ENCODE results near the gene CRTAP.
"Not testable (repeated sequence)": the region's sequence is repeated elsewhere in the genome, so short reads cannot be mapped to it uniquely, and the experiment has no call there.

CRTAP gene

DNA sequence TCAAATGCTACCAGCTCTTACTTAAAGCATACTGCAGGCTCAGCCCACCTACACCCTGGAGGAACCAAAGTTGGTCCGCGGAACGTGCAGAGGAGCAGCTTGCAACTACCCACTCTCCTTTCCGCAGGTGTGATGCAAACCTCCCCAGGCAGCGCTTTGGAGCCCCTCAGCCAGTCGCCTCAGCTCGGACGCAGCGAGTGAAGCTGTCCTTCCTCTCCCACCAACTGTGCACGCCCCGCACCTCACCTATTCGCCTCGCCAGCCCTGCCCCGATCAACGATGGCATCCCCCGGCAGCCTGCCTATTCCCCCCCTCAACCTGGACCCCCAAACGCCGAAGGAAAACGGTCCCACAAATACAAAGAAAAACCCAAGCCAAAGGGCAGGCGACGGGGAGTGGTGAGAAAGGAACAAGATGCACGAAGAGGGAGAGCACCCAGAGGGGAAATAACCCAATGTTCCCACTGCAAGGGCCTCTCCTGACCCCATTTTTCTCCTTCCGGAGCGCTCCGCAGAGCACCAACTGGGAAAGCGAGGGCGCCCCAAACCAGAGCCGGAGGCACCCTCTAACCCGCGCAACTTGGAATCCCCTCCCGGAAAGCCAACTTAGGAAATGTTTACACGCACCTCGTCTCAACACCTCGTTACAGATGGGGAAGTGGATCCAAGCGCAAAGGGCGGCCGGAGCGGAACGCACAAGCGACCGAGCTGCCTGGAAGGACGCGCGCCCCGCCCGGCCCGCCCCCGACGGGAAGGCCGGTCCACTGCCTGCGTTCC, 17.5 kb upstream of the CRTAP start:
- peak overlapping the region; percentile 62 for H3K4me3 ChIP-seq (ENCODE audit: low read length)
- DNase-seq (ENCODE audit: low read depth, low spot score): no peak

DNA sequence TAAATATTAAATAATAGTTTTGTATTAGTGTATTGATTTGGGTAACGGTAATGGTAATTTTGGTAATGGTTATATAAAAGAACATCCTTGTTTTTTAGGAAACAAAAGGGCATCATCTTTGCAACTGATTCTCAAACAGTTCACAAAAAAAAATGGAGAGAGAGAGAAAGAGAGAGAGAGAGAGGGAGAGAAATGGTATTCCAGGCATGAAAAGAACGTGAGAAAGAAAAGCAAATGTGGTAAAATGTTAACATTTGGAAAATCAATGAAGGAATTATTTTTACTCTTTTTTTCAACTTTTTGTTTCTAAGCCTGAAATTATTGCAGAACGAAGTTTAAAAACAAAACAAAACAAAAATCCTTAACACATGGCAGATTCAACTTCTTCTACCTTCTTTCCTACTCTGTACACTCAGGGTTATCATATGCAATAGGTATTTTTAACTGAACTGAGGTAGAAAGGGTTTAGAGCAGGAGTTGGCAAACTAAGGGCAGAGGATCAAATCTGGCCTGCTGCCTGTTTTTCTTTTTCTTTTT, 14.6 kb upstream of the CRTAP start:
- no peak overlapping the region for H3K4me3 ChIP-seq (ENCODE audit: low read length)
- no peak for DNase-seq (ENCODE audit: low read depth, low spot score)

DNA sequence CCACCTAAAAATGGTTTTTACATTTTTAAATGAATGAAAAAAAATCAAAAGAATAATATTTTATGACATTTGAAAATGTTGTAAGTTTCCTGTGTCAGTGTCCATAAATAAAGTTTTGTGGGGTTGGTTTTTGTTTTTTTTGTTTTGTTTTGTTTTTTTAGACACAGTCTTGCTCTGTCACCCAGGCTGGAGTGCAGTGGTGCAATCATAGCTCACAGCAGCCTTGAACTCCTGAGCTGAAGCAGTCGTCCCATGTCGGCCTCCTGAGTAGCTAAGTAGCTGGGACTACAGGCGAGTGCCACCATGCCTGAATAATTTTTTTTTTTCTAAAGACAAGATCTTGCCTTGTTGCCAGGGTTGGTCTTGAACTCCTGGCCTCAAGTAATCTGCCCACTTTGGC, 14.1 kb upstream of the CRTAP start:
- no peak overlapping the region for H3K4me3 ChIP-seq (ENCODE audit: low read length)
- no peak for DNase-seq (ENCODE audit: low read depth, low spot score)

DNA sequence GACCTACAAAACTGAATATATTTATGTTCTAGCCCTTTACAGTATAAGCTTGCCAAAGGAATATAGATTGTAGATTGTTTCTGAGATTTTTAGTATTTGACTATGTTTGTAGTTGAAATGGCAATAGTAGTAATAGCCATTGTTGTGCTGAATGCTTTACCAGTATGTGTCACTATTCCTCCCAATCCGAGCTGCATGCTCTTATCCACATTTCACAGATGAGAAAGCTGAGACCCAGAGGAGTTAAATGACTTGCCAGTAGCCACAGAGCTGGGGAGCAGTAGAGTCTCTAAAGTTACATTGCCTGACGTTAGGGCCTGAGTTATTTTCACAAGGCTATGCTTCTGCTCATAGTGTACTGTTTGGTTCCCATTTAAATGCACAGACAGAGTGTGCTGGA, 13.6 kb upstream of the CRTAP start:
- DNase-seq (ENCODE audit: low read depth, low spot score): no peak
- no peak overlapping the region for H3K4me3 ChIP-seq (ENCODE audit: low read length)

DNA sequence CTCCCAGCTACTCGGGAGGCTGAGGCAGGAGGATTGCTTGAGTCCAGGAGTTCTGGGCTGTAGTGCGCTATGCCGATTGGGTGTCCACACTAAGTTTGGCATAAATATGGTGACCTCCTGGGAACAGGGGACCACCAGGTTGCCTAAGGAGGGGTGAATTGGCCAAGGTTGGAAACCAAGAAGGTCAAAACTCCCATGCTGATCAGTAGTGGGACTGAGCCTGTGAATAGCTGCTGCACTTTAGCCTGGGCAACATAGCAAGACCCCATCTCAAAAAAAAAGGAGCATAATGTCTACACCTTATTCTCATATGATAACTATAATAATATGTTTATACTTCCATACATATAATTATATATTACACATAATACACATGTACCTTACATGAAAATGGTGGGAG, 10.8 kb upstream of the CRTAP start:
- DNase-seq (ENCODE audit: low read depth, low spot score): no peak
- H3K4me3 ChIP-seq (ENCODE audit: low read length): no peak overlapping the region

DNA sequence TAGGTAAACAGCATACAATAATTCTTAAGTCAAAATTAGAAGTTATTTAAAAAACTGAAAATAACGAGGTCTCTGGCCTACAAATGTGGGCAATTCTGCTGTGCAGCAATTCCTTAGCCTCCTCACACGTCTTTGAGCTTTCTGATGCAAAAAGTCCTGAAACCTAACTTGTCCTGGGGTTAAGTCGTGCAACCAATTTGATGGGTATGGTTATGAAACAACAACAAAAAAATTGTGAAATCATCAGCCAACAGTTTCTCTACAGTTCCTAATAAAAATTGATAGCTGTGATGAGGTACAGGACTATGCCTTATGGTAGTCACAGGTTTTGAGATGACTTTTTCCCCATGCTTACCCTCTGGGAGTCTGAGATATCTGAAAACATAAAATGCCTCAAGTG, 10.3 kb upstream of the CRTAP start:
- no peak overlapping the region for H3K4me3 ChIP-seq (ENCODE audit: low read length)
- DNase-seq (ENCODE audit: low read depth, low spot score): no peak

DNA sequence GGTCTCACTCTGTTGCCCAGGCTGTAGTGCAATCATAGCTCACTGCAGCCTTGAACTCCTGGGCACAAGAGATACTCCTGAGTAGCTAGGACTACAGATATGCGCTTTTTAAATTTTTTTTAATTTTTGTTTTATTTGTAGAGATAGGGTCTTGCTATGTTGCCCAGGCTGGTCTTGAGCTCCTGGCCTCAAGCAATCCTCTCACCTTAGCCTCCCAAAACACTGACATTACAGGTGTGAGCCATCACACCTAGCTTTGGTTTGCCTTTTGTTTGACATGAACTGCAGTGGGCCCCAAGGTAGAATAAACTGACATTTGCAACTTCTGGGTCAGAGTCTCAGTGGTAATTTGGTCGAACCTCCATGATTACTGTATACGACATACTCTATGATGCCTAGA, 9.0 kb upstream of the CRTAP start:
- H3K4me3 ChIP-seq (ENCODE audit: low read length): no peak overlapping the region
- DNase-seq (ENCODE audit: low read depth, low spot score): no peak

DNA sequence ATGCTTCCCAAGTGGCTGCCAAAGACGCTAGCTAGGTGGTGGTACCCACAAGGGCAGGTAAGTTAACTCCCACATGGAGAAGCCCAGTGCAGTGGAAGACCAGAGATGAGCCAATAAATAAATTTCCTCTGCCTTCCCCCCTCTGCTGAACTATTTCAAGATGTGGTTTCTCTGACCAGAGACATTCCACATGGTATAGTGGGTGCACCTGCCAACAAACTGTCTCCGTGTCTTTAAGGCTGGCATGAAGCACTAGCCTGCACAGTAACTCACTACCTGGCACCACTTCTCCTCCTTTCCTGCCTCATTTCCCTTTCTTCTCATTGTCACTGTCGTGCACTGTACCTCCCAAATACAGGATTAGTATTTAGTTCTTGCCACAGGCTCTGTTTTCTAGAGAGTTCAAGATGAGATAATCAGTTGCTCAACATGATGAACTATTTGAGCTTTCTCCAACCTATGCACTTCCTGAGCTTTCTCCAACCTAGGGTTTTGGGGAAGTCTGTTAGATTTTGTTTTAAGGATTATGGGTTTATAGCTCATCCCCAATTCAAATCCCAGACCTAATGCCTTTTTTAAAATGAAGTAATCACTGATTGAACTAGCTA, 8.4 kb upstream of the CRTAP start:
- no peak for DNase-seq (ENCODE audit: low read depth, low spot score)
- no peak overlapping the region for H3K4me3 ChIP-seq (ENCODE audit: low read length)

DNA sequence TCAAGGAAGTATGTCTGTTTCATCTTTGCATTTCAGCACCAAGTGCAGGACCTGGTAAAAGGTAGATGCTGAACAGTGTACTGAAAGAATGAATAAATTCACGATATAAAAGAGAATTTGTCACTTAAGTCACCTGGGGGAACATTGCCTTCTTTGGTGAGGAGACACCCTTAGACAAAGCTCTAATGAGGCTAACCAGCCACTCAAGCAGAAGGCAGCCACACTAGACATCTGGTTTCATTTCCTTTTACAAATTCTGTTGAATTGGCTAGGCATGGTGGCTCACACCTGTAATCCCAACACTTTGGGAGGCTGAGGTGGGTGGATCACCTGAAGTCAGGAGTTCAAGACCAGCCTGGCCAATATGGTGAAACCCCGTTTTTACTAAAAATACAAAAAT, 7.0 kb upstream of the CRTAP start:
- DNase-seq (ENCODE audit: low read depth, low spot score); H3K4me3 ChIP-seq (ENCODE audit: low read length): not testable (repeated sequence)

DNA sequence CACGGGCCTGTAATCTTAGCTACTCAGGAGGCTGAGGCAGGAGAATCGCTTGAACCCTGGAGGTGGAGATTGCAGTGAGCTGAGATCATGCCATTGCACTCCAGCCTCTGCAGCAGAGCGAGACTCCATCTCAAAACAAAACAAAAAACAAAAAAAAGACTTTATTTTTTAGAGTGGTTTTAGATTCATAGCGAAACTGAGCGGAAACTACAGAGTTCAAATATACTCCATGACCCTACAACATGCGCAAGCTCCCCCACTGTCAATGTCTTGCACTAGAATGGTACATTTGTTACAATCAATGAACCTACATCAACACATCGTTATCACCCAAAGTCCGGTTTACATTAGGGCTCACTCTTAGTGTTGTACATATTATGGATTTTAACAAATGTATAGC, 2.2 kb upstream of the CRTAP start:
- no peak for DNase-seq (ENCODE audit: low read depth, low spot score)
- H3K4me3 ChIP-seq (ENCODE audit: low read length): no peak overlapping the region

DNA sequence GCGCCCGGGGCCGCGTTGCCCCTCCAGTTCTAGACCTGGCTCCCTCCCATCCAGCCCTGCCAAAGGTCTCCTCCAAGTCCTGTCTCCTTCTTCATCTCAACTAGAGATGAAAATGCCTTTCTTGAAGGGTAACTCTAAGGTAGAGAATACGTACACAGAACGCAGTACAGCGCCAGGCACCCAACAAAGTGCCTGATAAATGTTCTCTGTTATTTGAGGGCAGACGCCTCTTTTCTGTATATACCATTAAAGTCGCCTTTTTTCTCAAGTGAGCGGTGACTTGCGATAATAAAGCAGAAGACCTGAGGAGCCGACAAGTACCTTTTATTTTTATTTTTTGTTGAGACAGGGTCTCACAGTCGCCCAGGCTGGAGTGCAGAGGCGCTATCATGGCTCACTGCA, 809 bp downstream of the CRTAP start:
- no peak for DNase-seq (ENCODE audit: low read depth, low spot score)
- peak overlapping the region; percentile 77 for H3K4me3 ChIP-seq (ENCODE audit: low read length)

DNA sequence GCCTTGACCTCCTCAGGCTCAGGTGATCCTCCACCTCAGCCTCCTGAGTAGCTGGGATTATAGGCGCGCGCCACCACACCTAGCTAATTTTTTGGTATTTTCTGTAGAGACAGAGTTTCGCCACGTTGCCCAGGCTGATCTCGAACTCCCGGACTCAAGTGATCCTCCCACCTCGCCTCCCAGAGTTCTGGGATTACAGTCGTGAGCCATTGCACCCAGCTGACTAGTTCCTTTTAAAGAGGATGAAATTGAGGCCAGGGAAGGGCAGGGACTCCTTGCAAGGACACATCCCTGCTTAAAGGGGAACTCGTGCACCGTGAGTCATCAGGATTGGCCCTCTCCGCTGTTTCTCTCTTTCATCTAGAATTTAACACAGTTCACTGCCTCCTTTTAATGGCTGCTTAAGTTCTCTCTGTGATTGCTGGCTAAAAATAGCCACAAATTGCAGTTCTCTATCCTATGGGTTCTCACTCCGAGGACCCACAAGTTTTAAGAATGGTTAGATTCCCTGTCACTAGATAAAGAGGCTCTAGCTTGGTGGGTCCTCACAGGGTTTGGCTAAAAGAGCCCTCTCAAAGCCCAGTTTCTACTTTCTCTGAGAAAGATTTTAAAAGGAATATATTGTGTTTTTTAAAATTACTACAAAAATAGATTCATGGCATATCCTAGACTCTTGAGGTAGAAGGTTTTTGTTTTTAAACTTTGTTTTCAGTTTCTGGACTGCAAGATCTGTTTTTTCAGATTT, 1.4 kb downstream of the CRTAP start:
- no peak for DNase-seq (ENCODE audit: low read depth, low spot score)

DNA sequence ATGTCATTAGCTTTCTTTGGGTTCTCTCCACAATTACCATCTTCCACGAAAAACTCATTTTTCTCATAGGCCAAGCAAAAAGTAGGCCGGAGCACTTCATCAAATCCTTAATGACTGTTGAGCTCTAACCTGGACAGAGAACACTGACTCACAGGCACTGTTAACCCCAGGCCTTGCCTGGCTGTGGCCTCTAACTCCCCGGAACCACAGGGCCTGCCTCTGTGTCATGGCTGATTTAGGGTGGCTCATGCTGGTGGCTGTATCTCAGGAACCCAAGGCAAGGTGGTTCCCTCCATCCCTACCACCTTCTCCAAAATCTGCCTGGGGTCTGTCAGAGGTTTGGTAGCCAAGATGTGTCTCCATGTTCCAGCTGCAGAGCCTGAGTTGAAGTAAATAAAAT, 3.6 kb downstream of the CRTAP start:
- no peak for DNase-seq (ENCODE audit: low read depth, low spot score)
- H3K4me3 ChIP-seq (ENCODE audit: low read length): no peak overlapping the region

More for the DNA sequence above, 1.4 kb downstream of the CRTAP start:
- H3K4me3 ChIP-seq (ENCODE audit: low read length): no peak overlapping the region

DNA sequence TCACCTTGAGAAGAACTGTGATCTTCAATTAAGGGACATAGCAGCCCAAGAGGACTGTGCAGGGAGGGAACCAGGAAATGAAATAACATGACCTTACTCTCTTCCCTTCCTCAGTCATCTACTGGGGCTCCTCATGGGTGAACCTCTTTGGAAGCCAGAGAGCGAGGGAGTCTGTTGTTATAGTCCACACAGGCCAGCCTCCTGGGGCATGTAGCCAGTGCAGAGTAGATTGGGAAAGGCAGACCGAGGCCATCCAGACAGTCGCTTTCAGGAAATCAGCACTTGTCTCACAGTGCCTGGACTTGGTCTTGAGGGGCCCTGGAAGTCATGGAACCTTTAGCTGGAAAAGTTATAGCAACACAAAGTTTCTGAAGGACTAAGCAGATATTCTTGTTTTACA, 6.1 kb downstream of the CRTAP start:
- no peak overlapping the region for H3K4me3 ChIP-seq (ENCODE audit: low read length)
- no peak for DNase-seq (ENCODE audit: low read depth, low spot score)

DNA sequence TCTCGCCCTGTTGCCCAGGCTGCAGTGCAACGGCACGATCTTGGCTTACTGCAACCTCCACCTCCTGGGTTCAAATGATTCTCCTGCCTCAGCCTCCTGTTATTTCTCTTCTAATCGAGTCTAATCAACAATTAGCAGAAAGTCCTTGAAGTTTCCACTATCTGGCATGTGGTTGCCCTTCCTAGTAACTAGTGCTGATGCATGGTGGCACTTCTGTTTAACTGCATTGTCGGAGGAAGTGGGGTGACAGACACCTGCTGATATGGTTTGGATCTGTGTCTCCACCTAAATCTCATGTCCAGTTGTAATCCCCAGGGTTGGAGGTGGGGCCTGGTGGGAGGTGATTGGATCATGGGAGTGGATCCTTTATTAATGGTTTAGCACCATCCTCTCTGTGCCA, 9.2 kb downstream of the CRTAP start:
- DNase-seq (ENCODE audit: low read depth, low spot score): no peak
- H3K4me3 ChIP-seq (ENCODE audit: low read length): no peak overlapping the region

DNA sequence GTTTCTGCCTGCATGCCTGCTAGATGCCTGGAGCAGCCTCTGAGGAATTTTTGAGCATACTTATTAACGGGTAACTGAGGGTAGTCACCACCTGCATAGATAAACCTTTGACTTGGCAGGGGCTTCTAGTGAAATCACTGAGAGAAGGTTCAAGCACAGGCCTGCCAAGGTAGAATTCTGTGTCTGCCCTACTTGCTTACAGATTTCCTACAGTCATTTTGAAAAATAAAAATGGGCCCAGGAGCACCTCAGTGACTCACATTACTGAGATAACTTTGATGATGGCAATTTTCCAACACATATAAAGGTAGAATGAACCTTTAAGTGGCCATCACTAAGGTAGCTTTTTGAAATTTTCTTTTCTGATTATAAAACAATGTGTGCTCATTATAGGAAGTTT, 10.8 kb downstream of the CRTAP start:
- no peak for DNase-seq (ENCODE audit: low read depth, low spot score)
- no peak overlapping the region for H3K4me3 ChIP-seq (ENCODE audit: low read length)

DNA sequence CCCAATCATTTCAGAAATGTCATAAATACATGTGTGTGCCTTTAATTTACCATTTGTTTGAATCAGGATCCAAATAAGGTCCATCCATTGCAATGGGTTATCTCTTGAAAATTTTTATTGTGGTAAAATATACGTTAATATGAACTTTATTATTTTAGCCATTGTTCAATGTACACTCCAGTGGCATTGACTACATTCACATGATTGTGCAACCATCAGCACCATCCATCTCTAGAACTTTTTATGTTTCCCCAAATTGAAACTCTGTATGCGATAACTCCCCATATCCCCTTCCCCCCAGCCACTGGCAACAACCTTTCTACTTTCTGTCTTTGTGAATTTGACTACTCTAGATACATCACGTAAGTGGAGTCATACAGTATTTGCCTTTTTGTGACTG, 12.0 kb downstream of the CRTAP start:
- no peak overlapping the region for H3K4me3 ChIP-seq (ENCODE audit: low read length)
- no peak for DNase-seq (ENCODE audit: low read depth, low spot score)

DNA sequence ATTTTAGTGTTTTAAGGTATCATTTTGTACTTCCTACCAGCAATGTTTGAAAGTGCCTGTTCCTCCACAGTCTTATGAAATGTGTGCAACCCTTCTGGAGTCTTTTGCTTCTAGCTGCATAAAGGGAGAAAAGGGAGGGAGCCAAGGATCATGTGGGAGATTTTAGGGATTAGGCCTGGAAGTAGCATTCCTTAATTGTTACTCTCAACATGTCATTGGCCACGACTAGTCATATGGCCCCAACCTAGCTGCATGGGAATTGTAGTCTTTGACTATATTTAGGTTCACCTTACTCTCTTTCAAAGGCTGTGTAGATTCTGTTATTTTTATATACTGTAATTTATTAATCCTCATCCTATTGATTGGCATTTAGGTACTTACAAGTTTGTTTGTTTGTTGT, 14.9 kb downstream of the CRTAP start:
- H3K4me3 ChIP-seq (ENCODE audit: low read length): no peak overlapping the region
- no peak for DNase-seq (ENCODE audit: low read depth, low spot score)

DNA sequence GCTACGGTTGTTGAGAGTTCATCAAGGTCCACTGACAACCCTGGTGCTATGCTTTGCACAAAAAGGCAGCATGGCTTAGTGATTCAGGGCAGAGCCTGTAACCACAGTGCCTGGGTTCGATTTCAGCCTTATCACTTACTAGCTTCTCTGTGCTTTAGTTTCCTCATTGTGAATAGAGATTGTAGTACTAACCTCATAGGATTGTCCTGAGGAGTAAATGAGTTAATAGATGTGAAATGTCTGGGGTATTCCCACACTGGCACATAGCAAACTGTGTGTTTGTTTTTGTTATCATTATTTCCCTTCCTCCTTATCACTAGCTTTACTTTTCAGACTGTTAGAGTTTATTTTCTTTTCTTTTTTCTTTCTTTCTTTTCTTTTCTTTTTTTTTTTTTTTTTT, 16.3 kb downstream of the CRTAP start:
- DNase-seq (ENCODE audit: low read depth, low spot score): no peak
- H3K4me3 ChIP-seq (ENCODE audit: low read length): no peak overlapping the region

DNA sequence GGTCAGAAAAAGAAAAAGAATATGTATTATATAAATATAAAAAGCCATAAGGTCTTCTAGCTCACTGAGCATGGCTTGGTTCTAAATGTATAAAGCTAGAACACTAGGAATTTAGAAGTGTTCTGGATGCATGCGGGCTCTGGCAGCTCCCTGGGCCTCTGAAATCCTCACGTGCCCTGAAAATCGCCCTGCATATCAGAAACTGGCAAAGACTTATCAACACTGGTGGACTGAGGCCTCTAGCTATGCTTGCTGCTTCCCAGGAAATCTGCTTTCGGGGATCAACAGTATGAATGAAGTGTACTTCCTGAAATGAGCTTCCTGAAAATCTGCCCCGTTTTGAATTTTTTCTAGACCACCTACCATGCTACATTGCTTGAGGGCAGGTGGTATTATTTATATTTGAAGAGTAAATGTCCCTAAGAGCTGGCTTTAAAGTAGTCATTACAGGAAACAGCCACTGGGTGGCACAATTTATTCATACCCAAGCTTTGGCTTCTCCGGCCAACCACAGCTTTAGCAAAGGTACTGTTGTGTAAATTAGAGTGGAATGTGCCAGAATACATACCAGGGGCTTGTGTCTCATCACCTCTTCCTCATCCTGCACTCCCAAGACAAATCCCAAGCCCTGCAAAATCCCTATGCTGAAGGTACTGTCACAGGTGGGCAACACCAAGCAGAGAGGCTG, 17.7 kb downstream of the CRTAP start:
- peak; percentile 57 for DNase-seq (ENCODE audit: low read depth, low spot score)
- H3K4me3 ChIP-seq (ENCODE audit: low read length): no peak overlapping the region

Measured in Jurkat, Clone E6-1 (cell line).